MM.1S (cell line): ENCODE measurements around the gene GSTM4.
"Not testable (repeated sequence)": the region's sequence is repeated elsewhere in the genome, so short reads cannot be mapped to it uniquely, and the experiment has no call there.

Experiments used
- DNase-seq: peaks from one replicate; pipeline ENCODE4 v3.0.0-alpha.2; 2015
- H2AFZ ChIP-seq: fragments of 300-600 bp; sonication (generic); 2 replicates; pipeline ENCODE4 v1.6.0; 2016; ENCODE audit warnings: antibody characterized with exemption, low read length
- H3F3A ChIP-seq: fragments of 300-600 bp; sonication (generic); 2 replicates; pipeline ENCODE4 v1.6.1; 2016; ENCODE audit warnings: mild to moderate bottlenecking, antibody characterized with exemption, low read length, moderate library complexity, mixed read lengths; ENCODE audit not compliant: insufficient read depth
- H3K27ac ChIP-seq: fragments of 300-600 bp; sonication (generic); 2 replicates; pipeline ENCODE4 v1.5.1; 2016; ENCODE audit warnings: mild to moderate bottlenecking, low read length
- H3K27me3 ChIP-seq: fragments of 300-600 bp; sonication (generic); replicated peaks from 2 replicates; pipeline ENCODE4 v1.6.0; 2016; ENCODE audit warnings: low read length; ENCODE audit not compliant: insufficient read depth
- H3K36me3 ChIP-seq: fragments of 300-600 bp; sonication (generic); replicated peaks from 2 replicates; pipeline ENCODE4 v1.6.1; 2016; ENCODE audit warnings: mild to moderate bottlenecking, low read length, mixed read lengths; ENCODE audit not compliant: insufficient read depth
- H3K4me1 ChIP-seq: fragments of 300-600 bp; sonication (generic); 2 replicates; pipeline ENCODE4 v1.6.1; 2016; ENCODE audit warnings: low read length, mixed read lengths
- H3K4me2 ChIP-seq: fragments of 300-600 bp; sonication (generic); 2 replicates; pipeline ENCODE4 v1.6.0; 2016; ENCODE audit warnings: low read depth, low read length
- H3K4me3 ChIP-seq: fragments of 300-600 bp; sonication (generic); 2 replicates; pipeline ENCODE4 v1.5.1; 2016; ENCODE audit warnings: low read length, mixed read lengths
- H3K79me2 ChIP-seq: fragments of 300-600 bp; sonication (generic); 2 replicates; pipeline ENCODE4 v1.6.1; 2016; ENCODE audit warnings: mixed run types, low read length, mixed read lengths
- H3K9ac ChIP-seq: fragments of 300-600 bp; sonication (generic); 2 replicates; pipeline ENCODE4 v1.6.1; 2016; ENCODE audit warnings: low read length, mixed read lengths
- H3K9me2 ChIP-seq: fragments of 300-600 bp; sonication (generic); replicated peaks from 2 replicates; pipeline ENCODE4 v1.6.1; 2016; ENCODE audit warnings: mild to moderate bottlenecking, low read length, mixed read lengths; ENCODE audit not compliant: insufficient read depth
- H3K9me3 ChIP-seq: fragments of 300-600 bp; sonication (generic); replicated peaks from 2 replicates; pipeline ENCODE4 v1.6.1; 2016; ENCODE audit warnings: mild to moderate bottlenecking, low read length, mixed read lengths; ENCODE audit not compliant: insufficient read depth
- H4K20me1 ChIP-seq: fragments of 300-600 bp; sonication (generic); 2 replicates; pipeline ENCODE4 v1.6.1; 2016; ENCODE audit warnings: mild to moderate bottlenecking, low read length, moderate library complexity, mixed read lengths; ENCODE audit not compliant: insufficient read depth
- EZH2 ChIP-seq: fragments of 300-600 bp; sonication (generic); optimal IDR thresholded peaks from 2 replicates; pipeline ENCODE3; 2017; ENCODE audit warnings: low read depth, mild to moderate bottlenecking, antibody characterized with exemption, low read length, mixed read lengths
- EZH2phosphoT487 ChIP-seq: fragments of 300-600 bp; sonication (generic); IDR thresholded peaks from 2 replicates; pipeline ENCODE4 v1.6.1; 2018; ENCODE audit warnings: antibody characterized with exemption, low read length
- TF ChIP-seq, protein P1 (sequence below): fragments of 300-600 bp; sonication (generic); IDR thresholded peaks from 2 replicates; pipeline ENCODE4 v1.5.1; 2016; ENCODE audit warnings: antibody characterized with exemption, low read length, mixed read lengths

Gene GSTM4

GRCh38 chr1:109697066-109697465 lies 41.2 kb downstream of the GSTM4 start:
- no peaks in the 10 kb centered on the region for H3K9me2 ChIP-seq
- no peak overlapping the region for H3K27ac ChIP-seq
- DNase-seq, result no peak
- no peak overlapping the region for H2AFZ ChIP-seq
- no peaks in the 10 kb centered on the region for H3K4me1 ChIP-seq
- no peak overlapping the region for H3K4me3 ChIP-seq
- TF ChIP-seq, protein P1, sequence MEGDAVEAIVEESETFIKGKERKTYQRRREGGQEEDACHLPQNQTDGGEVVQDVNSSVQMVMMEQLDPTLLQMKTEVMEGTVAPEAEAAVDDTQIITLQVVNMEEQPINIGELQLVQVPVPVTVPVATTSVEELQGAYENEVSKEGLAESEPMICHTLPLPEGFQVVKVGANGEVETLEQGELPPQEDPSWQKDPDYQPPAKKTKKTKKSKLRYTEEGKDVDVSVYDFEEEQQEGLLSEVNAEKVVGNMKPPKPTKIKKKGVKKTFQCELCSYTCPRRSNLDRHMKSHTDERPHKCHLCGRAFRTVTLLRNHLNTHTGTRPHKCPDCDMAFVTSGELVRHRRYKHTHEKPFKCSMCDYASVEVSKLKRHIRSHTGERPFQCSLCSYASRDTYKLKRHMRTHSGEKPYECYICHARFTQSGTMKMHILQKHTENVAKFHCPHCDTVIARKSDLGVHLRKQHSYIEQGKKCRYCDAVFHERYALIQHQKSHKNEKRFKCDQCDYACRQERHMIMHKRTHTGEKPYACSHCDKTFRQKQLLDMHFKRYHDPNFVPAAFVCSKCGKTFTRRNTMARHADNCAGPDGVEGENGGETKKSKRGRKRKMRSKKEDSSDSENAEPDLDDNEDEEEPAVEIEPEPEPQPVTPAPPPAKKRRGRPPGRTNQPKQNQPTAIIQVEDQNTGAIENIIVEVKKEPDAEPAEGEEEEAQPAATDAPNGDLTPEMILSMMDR, result no peak
- TF ChIP-seq EZH2, result no peak
- TF ChIP-seq EZH2phosphoT487, result no peak
- H3K79me2 ChIP-seq, result no peaks in the 10 kb centered on the region
- H3F3A ChIP-seq, result no peaks in the 10 kb centered on the region
- no peaks in the 10 kb centered on the region for H3K27me3 ChIP-seq
- H3K9me3 ChIP-seq, result no peaks in the 10 kb centered on the region
- no peak overlapping the region for H3K4me2 ChIP-seq
- H3K36me3 ChIP-seq, result no peaks in the 10 kb centered on the region
- H3K9ac ChIP-seq, result no peak overlapping the region
- H4K20me1 ChIP-seq, result no peaks in the 10 kb centered on the region

GRCh38 chr1:109697861-109698260 lies 42.0 kb downstream of the GSTM4 start:
- not testable (repeated sequence) for H3K9me2 ChIP-seq, H3K79me2 ChIP-seq, H3K27ac ChIP-seq, H2AFZ ChIP-seq, H3K27me3 ChIP-seq, H3K4me3 ChIP-seq, H3K36me3 ChIP-seq, H3K4me1 ChIP-seq, H3K9me3 ChIP-seq, DNase-seq, H4K20me1 ChIP-seq, H3K4me2 ChIP-seq, H3F3A ChIP-seq, H3K9ac ChIP-seq

DNA sequence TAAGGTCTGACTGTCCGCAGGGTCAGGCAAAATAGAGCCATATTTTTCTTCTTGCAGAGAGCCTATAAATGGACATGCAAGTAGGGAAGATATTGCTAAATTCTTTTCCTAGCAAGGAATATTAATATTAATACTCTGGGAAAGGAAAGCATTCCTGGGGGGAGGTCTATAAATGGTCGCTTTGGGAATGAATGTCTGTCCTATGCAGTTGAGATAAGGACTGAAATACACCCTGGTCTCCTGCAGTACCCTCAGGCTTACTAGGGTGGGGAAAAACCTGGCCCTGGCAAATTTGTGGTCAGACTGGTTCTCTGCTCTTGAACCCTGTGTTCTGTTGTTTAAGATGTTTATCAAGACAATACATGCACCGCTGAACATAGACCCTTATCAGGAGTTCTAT lies 47.0 kb downstream of the GSTM4 start:
- DNase-seq, H3F3A ChIP-seq, H3K4me1 ChIP-seq, H3K79me2 ChIP-seq, H3K9ac ChIP-seq, H2AFZ ChIP-seq, H3K9me2 ChIP-seq, H3K4me3 ChIP-seq, H3K9me3 ChIP-seq, H3K4me2 ChIP-seq, H3K36me3 ChIP-seq, H4K20me1 ChIP-seq, H3K27ac ChIP-seq, H3K27me3 ChIP-seq: not testable (repeated sequence)

GRCh38 chr1:109704173-109704572 lies 48.3 kb downstream of the GSTM4 start:
- no peaks in the 10 kb centered on the region for H3K9me2 ChIP-seq
- no peaks in the 10 kb centered on the region for H3K27me3 ChIP-seq
- H3K4me2 ChIP-seq, result no peak overlapping the region
- no peak overlapping the region for H2AFZ ChIP-seq
- H3K9me3 ChIP-seq, result no peaks in the 10 kb centered on the region
- DNase-seq, result no peak
- no peak overlapping the region for H3K9ac ChIP-seq
- no peak overlapping the region for H3K4me3 ChIP-seq
- H4K20me1 ChIP-seq, result no peaks in the 10 kb centered on the region
- H3F3A ChIP-seq, result no peaks in the 10 kb centered on the region
- H3K36me3 ChIP-seq, result no peaks in the 10 kb centered on the region
- TF ChIP-seq EZH2 (no peak), EZH2phosphoT487 (no peak)
- H3K4me1 ChIP-seq, result no peaks in the 10 kb centered on the region
- no peak overlapping the region for H3K27ac ChIP-seq
- H3K79me2 ChIP-seq, result no peaks in the 10 kb centered on the region

GRCh38 chr1:109705411-109705810 lies 49.5 kb downstream of the GSTM4 start:
- no peaks in the 10 kb centered on the region for H3K4me1 ChIP-seq
- no peak overlapping the region for H3K9ac ChIP-seq
- no peaks in the 10 kb centered on the region for H3K9me2 ChIP-seq
- H3K27ac ChIP-seq, result no peak overlapping the region
- TF ChIP-seq, protein P1, result no peak
- TF ChIP-seq EZH2 (no peak), EZH2phosphoT487 (no peak)
- no peaks in the 10 kb centered on the region for H3K36me3 ChIP-seq
- no peak overlapping the region for H3K4me2 ChIP-seq
- no peaks in the 10 kb centered on the region for H3K79me2 ChIP-seq
- H3K27me3 ChIP-seq, result no peaks in the 10 kb centered on the region
- H2AFZ ChIP-seq, result no peak overlapping the region
- H3K9me3 ChIP-seq, result no peaks in the 10 kb centered on the region
- no peaks in the 10 kb centered on the region for H3F3A ChIP-seq
- DNase-seq, result no peak
- H4K20me1 ChIP-seq, result no peaks in the 10 kb centered on the region
- no peak overlapping the region for H3K4me3 ChIP-seq

GRCh38 chr1:109708949-109709348 lies 53.0 kb downstream of the GSTM4 start:
- not testable (repeated sequence) for DNase-seq, H3F3A ChIP-seq, H3K4me2 ChIP-seq, H3K4me3 ChIP-seq, H2AFZ ChIP-seq, H4K20me1 ChIP-seq, H3K9ac ChIP-seq, H3K36me3 ChIP-seq, H3K9me2 ChIP-seq, H3K79me2 ChIP-seq, H3K27me3 ChIP-seq, H3K4me1 ChIP-seq, H3K27ac ChIP-seq, H3K9me3 ChIP-seq
